SK-N-SH (cell line): Measurements from ENCODE around the gene EXPH5. TPM values are rescaled to one million over a fixed set of nuclear protein-coding genes. Genes with fewer than 3 reads are reported as not detected.

Source experiments
- CTCF ChIA-PET: fragments of 300-600, 350-600 bp; formaldehyde crosslinking; extraction: SDS; loops from one replicate; lab custom pipeline; 2021; lab: Yijun Ruan, JAX
- POLR2A ChIA-PET: fragments of 350-600 bp; sonication (Branson Sonifier 250); formaldehyde crosslinking; extraction: SDS; loops from one replicate; lab custom pipeline; 2020; ENCODE audit warnings: antibody characterized with exemption, inconsistent platforms; lab: Yijun Ruan, JAX
- DNase-seq: peaks from one replicate; pipeline ENCODE4 v3.0.0; 2012
- H2AFZ ChIP-seq: fragments of 200-600 bp; sonication (generic); 2 replicates; pipeline ENCODE4 v1.8.1; 2016; ENCODE audit warnings: antibody characterized with exemption, mild to moderate bottlenecking, low read depth
- H3F3A ChIP-seq: fragments of 200-600 bp; sonication (generic); replicated peaks from 2 replicates; pipeline ENCODE3; 2016; ENCODE audit warnings: antibody characterized with exemption, mild to moderate bottlenecking; ENCODE audit not compliant: insufficient read depth
- H3K27ac ChIP-seq, 2 experiments: fragments of 200-500 bp in 1 of 2; fragments of 200-600 bp in 1 of 2; sonication (Bioruptor generic) in 1 of 2; sonication (generic), shearing (Covaris generic) in 1 of 2; 2 replicates each; pipeline versions ENCODE4 v1.5.1 to v1.6.1; 2014 to 2016; ENCODE audit warnings: low read depth in 2 of 2, inconsistent platforms in 1 of 2, low read length in 1 of 2, mild to moderate bottlenecking in 1 of 2, mixed read lengths in 1 of 2
- H3K27me3 ChIP-seq: fragments of 200-600 bp; sonication (generic), shearing (Covaris generic); 2 replicates; pipeline ENCODE4 v1.6.1; 2016; ENCODE audit warnings: mixed run types; ENCODE audit not compliant: insufficient read depth
- H3K36me3 ChIP-seq, 2 experiments: fragments of 200-500 bp in 1 of 2; fragments of 200-600 bp in 1 of 2; sonication (Bioruptor generic) in 1 of 2; sonication (generic) in 1 of 2; replicated peaks in 1 of 2; 2 replicates each; pipeline versions ENCODE3 to v1.5.1; 2014 to 2016; ENCODE audit warnings: low read length in 1 of 2, mild to moderate bottlenecking in 1 of 2; ENCODE audit not compliant: insufficient read depth in 2 of 2, control insufficient read depth in 1 of 2
- H3K4me1 ChIP-seq, 2 experiments: fragments of 200-500 bp in 1 of 2; fragments of 200-600 bp in 1 of 2; sonication (Bioruptor generic) in 1 of 2; sonication (generic), shearing (Covaris generic) in 1 of 2; 2 replicates each; pipeline versions ENCODE4 v1.5.1 to v1.6.1; 2014 to 2016; ENCODE audit warnings: low read depth in 1 of 2, low read length in 1 of 2, mixed run types in 1 of 2; ENCODE audit not compliant: insufficient read depth in 2 of 2, control insufficient read depth in 1 of 2
- H3K4me2 ChIP-seq: fragments of 200-600 bp; sonication (generic), shearing (Covaris generic); 2 replicates; pipeline ENCODE4 v1.6.1; 2017; ENCODE audit warnings: mixed run types
- H3K4me3 ChIP-seq, 2 experiments: fragments of 200-500 bp in 1 of 2; fragments of 200-600 bp in 1 of 2; sonication (Bioruptor generic) in 1 of 2; sonication (generic), shearing (Covaris generic) in 1 of 2; 2 replicates each; pipeline versions ENCODE4 v1.5.1 to v1.8.1; 2014 to 2016; ENCODE audit warnings: low read depth in 2 of 2, inconsistent platforms in 1 of 2, low read length in 1 of 2, mild to moderate bottlenecking in 1 of 2, mixed read lengths in 1 of 2, moderate library complexity in 1 of 2
- H3K79me2 ChIP-seq: fragments of 200-600 bp; sonication (generic); 2 replicates; pipeline ENCODE4 v1.8.1; 2017; ENCODE audit warnings: mild to moderate bottlenecking; ENCODE audit not compliant: insufficient read depth
- H3K9ac ChIP-seq: fragments of 200-600 bp; sonication (generic); 2 replicates; pipeline ENCODE4 v1.6.1; 2017; ENCODE audit warnings: mixed run types
- H3K9me2 ChIP-seq: fragments of 200-600 bp; sonication (generic); 2 replicates; pipeline ENCODE4 v1.6.1; 2017; ENCODE audit warnings: mixed run types
- H3K9me3 ChIP-seq: fragments of 200-600 bp; sonication (generic); 2 replicates; pipeline ENCODE4 v1.6.1; 2017; ENCODE audit warnings: mixed run types, mild to moderate bottlenecking, moderate library complexity
- H4K20me1 ChIP-seq: fragments of 200-600 bp; sonication (generic); 2 replicates; pipeline ENCODE4 v1.6.1; 2017; ENCODE audit warnings: mild to moderate bottlenecking, mixed run types; ENCODE audit not compliant: insufficient read depth
- FOSL2 ChIP-seq: IDR thresholded peaks from 2 replicates; pipeline ENCODE4 v1.4.0; 2012; ENCODE audit warnings: low read depth, mild to moderate bottlenecking, moderate library complexity, borderline replicate concordance
- FOXJ3 ChIP-seq: sonication (generic); formaldehyde crosslinking; IDR thresholded peaks from 2 replicates; pipeline ENCODE4 v1.5.1; 2020; ENCODE audit warnings: mild to moderate bottlenecking, missing genetic modification reagents
- FOXM1 ChIP-seq: IDR thresholded peaks from 2 replicates; pipeline ENCODE4 v1.4.0; 2012; ENCODE audit warnings: low read depth, mild to moderate bottlenecking
- MEF2A ChIP-seq: IDR thresholded peaks from 2 replicates; pipeline ENCODE4 v1.4.0; 2012; ENCODE audit warnings: low read depth, borderline replicate concordance
- RCOR1 ChIP-seq: fragments of 150-350 bp; IDR thresholded peaks from 2 replicates; pipeline ENCODE4 v1.6.1; 2017; ENCODE audit warnings: antibody characterized with exemption, low read length
- REST ChIP-seq: IDR thresholded peaks from 2 replicates; pipeline ENCODE4 v1.6.1; 2012; ENCODE audit warnings: mild to moderate bottlenecking, low read depth, low read length, moderate library complexity
- RFX5 ChIP-seq: IDR thresholded peaks from 2 replicates; pipeline ENCODE4 v1.6.1; 2012; ENCODE audit warnings: mild to moderate bottlenecking, improper control_type of control experiment, low read length
- TAF1 ChIP-seq: IDR thresholded peaks from 2 replicates; pipeline ENCODE4 v1.6.1; 2012; ENCODE audit warnings: low read depth, mild to moderate bottlenecking, low read length, moderate library complexity, borderline replicate concordance
- ZBTB33 ChIP-seq: IDR thresholded peaks from 2 replicates; pipeline ENCODE4 v1.4.0; 2012; ENCODE audit warnings: low read depth, borderline replicate concordance
- WGBS: methylation state at CpG from one replicate; pipeline ENCODE4 v1.1.6; 2017; ENCODE audit warnings: low lambda C conversion rate; 5-methylcytosine and 5-hydroxymethylcytosine counted together
- polyA plus RNA-seq, 3 experiments: library from polyadenylated mRNA; depleted of rRNA; stranded (reverse); fragments of >200 nt; gene quantifications; 2 replicates each; pipeline ENCODE4 v1.2.3, GENCODE V29; 2012
- TF ChIP-seq, protein P1 (sequence below): fragments of 200-600 bp; sonication (generic); IDR thresholded peaks from 2 replicates; pipeline ENCODE4 v1.6.1; 2017; ENCODE audit warnings: antibody characterized with exemption, mild to moderate bottlenecking, moderate library complexity
- TF ChIP-seq, protein P2 (sequence below): fragments of 150-350 bp; IDR thresholded peaks from 2 replicates; pipeline ENCODE4 v1.6.1; 2017; ENCODE audit warnings: antibody characterized with exemption, low read length, low read depth, borderline replicate concordance
- TF ChIP-seq, protein P3 (sequence below): IDR thresholded peaks from 2 replicates; pipeline ENCODE4 v1.4.0; 2012; ENCODE audit warnings: low read depth

EXPH5 gene
- polyA plus RNA-seq, 1 of the 3 experiments (the other 2 are of a cell fraction), result 0.05 TPM

GRCh38 chr11:108486828-108487227 is 106.7 kb downstream of the EXPH5 start:
- ChIA-PET CTCF (no interaction called here), POLR2A (no interaction called here)
- H3K9me2 ChIP-seq, result no peaks in the 10 kb centered on the region
- H3K4me3 ChIP-seq, result no peak overlapping the region
- TF ChIP-seq TAF1, result no peak
- TF ChIP-seq MEF2A, result no peak
- no peak for TF ChIP-seq FOSL2
- TF ChIP-seq RFX5, result no peak
- TF ChIP-seq REST, result no peak
- TF ChIP-seq, protein P1, sequence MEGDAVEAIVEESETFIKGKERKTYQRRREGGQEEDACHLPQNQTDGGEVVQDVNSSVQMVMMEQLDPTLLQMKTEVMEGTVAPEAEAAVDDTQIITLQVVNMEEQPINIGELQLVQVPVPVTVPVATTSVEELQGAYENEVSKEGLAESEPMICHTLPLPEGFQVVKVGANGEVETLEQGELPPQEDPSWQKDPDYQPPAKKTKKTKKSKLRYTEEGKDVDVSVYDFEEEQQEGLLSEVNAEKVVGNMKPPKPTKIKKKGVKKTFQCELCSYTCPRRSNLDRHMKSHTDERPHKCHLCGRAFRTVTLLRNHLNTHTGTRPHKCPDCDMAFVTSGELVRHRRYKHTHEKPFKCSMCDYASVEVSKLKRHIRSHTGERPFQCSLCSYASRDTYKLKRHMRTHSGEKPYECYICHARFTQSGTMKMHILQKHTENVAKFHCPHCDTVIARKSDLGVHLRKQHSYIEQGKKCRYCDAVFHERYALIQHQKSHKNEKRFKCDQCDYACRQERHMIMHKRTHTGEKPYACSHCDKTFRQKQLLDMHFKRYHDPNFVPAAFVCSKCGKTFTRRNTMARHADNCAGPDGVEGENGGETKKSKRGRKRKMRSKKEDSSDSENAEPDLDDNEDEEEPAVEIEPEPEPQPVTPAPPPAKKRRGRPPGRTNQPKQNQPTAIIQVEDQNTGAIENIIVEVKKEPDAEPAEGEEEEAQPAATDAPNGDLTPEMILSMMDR, result no peak
- TF ChIP-seq FOXJ3 (CRISPR knock-in tag), result no peak
- TF ChIP-seq FOXM1, result no peak
- no peak for TF ChIP-seq ZBTB33
- TF ChIP-seq, protein P2, sequence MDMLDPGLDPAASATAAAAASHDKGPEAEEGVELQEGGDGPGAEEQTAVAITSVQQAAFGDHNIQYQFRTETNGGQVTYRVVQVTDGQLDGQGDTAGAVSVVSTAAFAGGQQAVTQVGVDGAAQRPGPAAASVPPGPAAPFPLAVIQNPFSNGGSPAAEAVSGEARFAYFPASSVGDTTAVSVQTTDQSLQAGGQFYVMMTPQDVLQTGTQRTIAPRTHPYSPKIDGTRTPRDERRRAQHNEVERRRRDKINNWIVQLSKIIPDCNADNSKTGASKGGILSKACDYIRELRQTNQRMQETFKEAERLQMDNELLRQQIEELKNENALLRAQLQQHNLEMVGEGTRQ, result no peak
- TF ChIP-seq, protein P3, sequence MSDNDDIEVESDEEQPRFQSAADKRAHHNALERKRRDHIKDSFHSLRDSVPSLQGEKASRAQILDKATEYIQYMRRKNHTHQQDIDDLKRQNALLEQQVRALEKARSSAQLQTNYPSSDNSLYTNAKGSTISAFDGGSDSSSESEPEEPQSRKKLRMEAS, result no peak
- no peak for TF ChIP-seq RCOR1
- TF ChIP-seq, all 33 proteins: peak for 0
- Histone ChIP-seq H2AFZ (no peak overlapping the region), H3K27ac (no peak overlapping the region), H3K79me2 (no peaks in the 10 kb centered on the region), H3K36me3 (peaks cover 20 to 34% of the 10 kb centered on the region in 2 experiments), H4K20me1 (no peaks in the 10 kb centered on the region), H3K9me3 (no peaks in the 10 kb centered on the region), H3K9ac (no peak overlapping the region), H3K4me2 (no peak overlapping the region), H3F3A (no peaks in the 10 kb centered on the region), H3K27me3 (no peaks in the 10 kb centered on the region), H3K4me1 (no peaks in the 10 kb centered on the region)
- DNase-seq, result no peak
- 95% methylated on average over 3 of the region's 3 CpGs for WGBS
